Measurements from ENCODE around the gene P2RX6. TPM values are rescaled to one million over a fixed set of nuclear protein-coding genes. Genes with fewer than 3 reads are reported as not detected.

Gene P2RX6
- total RNA-seq, 1 experiment from 2014 or later = 0.46 TPM

GRCh38 chr22:21030621-21031544 lies 15.9 kb downstream of the P2RX6 start:
- H3K36me3 ChIP-seq (ENCODE audit: control insufficient read depth, insufficient read depth, low read length) = no peaks in the 10 kb centered on the region
- TF ChIP-seq REST (IDR thresholded peaks at IDR 0.05; ENCODE audit: insufficient read depth in 1 of 2, low read depth in 2 of 2, low read length in 1 of 2) = no peak
- no peak for TF ChIP-seq SIN3A (IDR thresholded peaks at IDR 0.05; ENCODE audit: borderline replicate concordance, insufficient read depth, low read depth, low read length)
- no peak for TF ChIP-seq CTCF (IDR thresholded peaks at IDR 0.05)
- no peak for TF ChIP-seq POLR2AphosphoS5 (IDR thresholded peaks at IDR 0.05; ENCODE audit: low read depth, low read length)
- TF ChIP-seq TCF7L2 (IDR thresholded peaks at IDR 0.05; ENCODE audit: low read depth, low read length) = no peak
- intact Hi-C loops (cut with micrococcal nuclease; ENCODE audit: unreplicated experiment) = no loop called here
- no peaks in the 10 kb centered on the region for H3K9me3 ChIP-seq (ENCODE audit: control insufficient read depth, insufficient read depth, low read depth, low read length)
- ATAC-seq (no peak), DNase-seq (ENCODE audit: low read depth, low spot score) (no peak)
- BruUV-seq (replicated peaks) = no TSS peak
- no peak overlapping the region for H3K4me3 ChIP-seq (ENCODE audit: low read depth in 2 of 2, low read length in 2 of 2)
- no peaks in the 10 kb centered on the region for H3K27me3 ChIP-seq (ENCODE audit: control insufficient read depth, insufficient read depth, low read length)
- H3K27ac ChIP-seq (ENCODE audit: low read length) = no peak overlapping the region
- ChIA-PET POLR2A (no interaction called here), CTCF (no interaction called here)
- in situ Hi-C loops (cut with HindIII; ENCODE audit: low pct_unique_long_range_greater_than_20kb, low sequenced_read_pairs) = no loop called here
- no peaks in the 10 kb centered on the region for H3K4me1 ChIP-seq (ENCODE audit: control insufficient read depth, insufficient read depth, low read length)

- no peak overlapping the region for H3K27ac ChIP-seq (ENCODE audit: low read length)
- H3K36me3 ChIP-seq (ENCODE audit: control insufficient read depth, insufficient read depth, low read length) = no peaks in the 10 kb centered on the region
- no peaks in the 10 kb centered on the region for H3K9me3 ChIP-seq (ENCODE audit: control insufficient read depth, insufficient read depth, low read depth, low read length)
- BruUV-seq (replicated peaks) = no TSS peak
- CTCF ChIA-PET = no interaction called here
- H3K27me3 ChIP-seq (ENCODE audit: control insufficient read depth, insufficient read depth, low read length) = no peaks in the 10 kb centered on the region
- ATAC-seq (no peak), DNase-seq (ENCODE audit: low read depth, low spot score) (no peak)
- intact Hi-C loops (cut with micrococcal nuclease; ENCODE audit: unreplicated experiment) = no loop called here
- no peak overlapping the region for H3K4me3 ChIP-seq (ENCODE audit: low read depth in 2 of 2, low read length in 2 of 2)
- no peaks in the 10 kb centered on the region for H3K4me1 ChIP-seq (ENCODE audit: control insufficient read depth, insufficient read depth, low read length)
- POLR2A ChIA-PET = no interaction called here
- in situ Hi-C loops (cut with HindIII; ENCODE audit: low pct_unique_long_range_greater_than_20kb, low sequenced_read_pairs) = no loop called here
- no peak for TF ChIP-seq POLR2AphosphoS5 (IDR thresholded peaks at IDR 0.05; ENCODE audit: low read depth, low read length)
- TF ChIP-seq TCF7L2 (IDR thresholded peaks at IDR 0.05; ENCODE audit: low read depth, low read length) = no peak
- no peak for TF ChIP-seq REST (IDR thresholded peaks at IDR 0.05; ENCODE audit: insufficient read depth in 1 of 2, low read depth in 2 of 2, low read length in 1 of 2)
- no peak for TF ChIP-seq CTCF (IDR thresholded peaks at IDR 0.05)
- no peak for TF ChIP-seq SIN3A (IDR thresholded peaks at IDR 0.05; ENCODE audit: borderline replicate concordance, insufficient read depth, low read depth, low read length)
These were observed 16.6 kb downstream of the P2RX6 start for GRCh38 chr22:21031545-21032036.

Data from Panc1 (cell line).